Adipocyte (in vitro differentiated cells): ENCODE measurements around the gene DOCK11.
"Not testable (repeated sequence)": the region's sequence is repeated elsewhere in the genome, so short reads cannot be mapped to it uniquely, and the experiment has no call there.

Experiments used
- DNase-seq: peaks from one replicate; pipeline ENCODE4 v3.0.0-alpha.2; 2015; ENCODE audit warnings: low read depth
- H3K27me3 ChIP-seq: replicated peaks from 2 replicates; pipeline ENCODE4 v1.7.0; 2013; ENCODE audit warnings: mild to moderate bottlenecking, low read length, moderate library complexity; ENCODE audit not compliant: control insufficient read depth, insufficient read depth
- H3K36me3 ChIP-seq: 2 replicates; pipeline ENCODE4 v1.7.0; 2013; ENCODE audit warnings: low read length, mild to moderate bottlenecking, moderate library complexity; ENCODE audit not compliant: control insufficient read depth, insufficient read depth, severe bottlenecking
- H3K4me1 ChIP-seq: 2 replicates; pipeline ENCODE4 v1.7.0; 2013; ENCODE audit warnings: mild to moderate bottlenecking, low read length, moderate library complexity; ENCODE audit not compliant: control insufficient read depth, insufficient read depth
- H3K4me3 ChIP-seq: 2 replicates; pipeline ENCODE4 v1.7.0; 2013; ENCODE audit warnings: mild to moderate bottlenecking, low read length, moderate library complexity
- H3K9ac ChIP-seq: 2 replicates; pipeline ENCODE4 v1.7.0; 2013; ENCODE audit warnings: mild to moderate bottlenecking, low read length, moderate library complexity
- H3K9me3 ChIP-seq: 2 replicates; pipeline ENCODE4 v1.7.0; 2013; ENCODE audit warnings: mild to moderate bottlenecking, low read length, moderate library complexity; ENCODE audit not compliant: control insufficient read depth

DOCK11 gene

GRCh38 chrX:118726887-118727685 lies 231.5 kb downstream of the DOCK11 start, which contains the start of gene IL13RA1:
Gene IL13RA1 (plus strand): TSS chrX:118727606. CDS start chrX:118727639, 33 bp downstream.
- Histone ChIP-seq H3K27me3 (peaks cover 2% of the 10 kb centered on the region), H3K4me1 (peaks cover 46% of the 10 kb centered on the region), H3K4me3 (peak within 1 kb of the TSS; percentile 82), H3K9ac (peak within 1 kb of the TSS; percentile 84), H3K9me3 (no peaks in the 10 kb centered on the region), H3K36me3 (no peaks in the 10 kb centered on the region)
- DNase-seq: peak; percentile 90

DNA sequence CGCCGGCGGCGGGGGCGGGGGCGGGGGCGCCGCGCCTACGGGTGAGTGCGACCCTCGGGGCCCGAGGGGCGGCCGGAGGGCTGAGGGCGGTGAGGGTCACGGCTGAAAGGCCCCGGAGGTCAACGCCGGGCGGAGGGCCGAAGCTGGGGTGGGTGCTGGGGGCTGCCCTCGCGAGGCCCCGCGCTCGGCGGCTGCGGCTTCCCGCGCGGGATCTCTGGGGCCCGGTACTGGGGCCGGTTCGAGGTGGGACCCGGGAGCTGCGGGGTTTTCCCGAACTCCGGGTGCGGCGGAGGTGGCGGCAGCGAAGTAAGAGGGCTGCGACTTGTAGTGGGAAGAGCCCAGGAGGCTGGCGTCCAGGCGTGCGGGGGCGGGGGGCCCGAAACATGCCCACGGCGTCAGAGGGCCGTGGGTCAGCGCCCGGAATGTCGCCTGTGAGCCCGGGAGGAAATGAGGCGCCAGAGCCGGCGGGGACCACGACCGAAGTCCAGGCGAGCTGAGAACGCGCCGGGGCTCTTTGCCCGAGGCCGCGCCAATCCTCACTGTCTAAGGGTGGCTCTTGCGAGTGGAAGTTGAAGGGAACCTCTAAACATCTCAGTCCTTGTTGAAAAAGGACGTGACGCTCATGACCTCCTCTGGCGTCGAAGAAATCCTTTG lies 232.2 kb downstream of the DOCK11 start:
- Histone ChIP-seq H3K9me3 (no peaks in the 10 kb centered on the region), H3K36me3 (no peaks in the 10 kb centered on the region), H3K4me1 (peaks cover 46% of the 10 kb centered on the region), H3K27me3 (peaks cover 2% of the 10 kb centered on the region), H3K4me3 (peak overlapping the region; percentile 82), H3K9ac (peak overlapping the region; percentile 84)
- DNase-seq: peak; percentile 58

DNA sequence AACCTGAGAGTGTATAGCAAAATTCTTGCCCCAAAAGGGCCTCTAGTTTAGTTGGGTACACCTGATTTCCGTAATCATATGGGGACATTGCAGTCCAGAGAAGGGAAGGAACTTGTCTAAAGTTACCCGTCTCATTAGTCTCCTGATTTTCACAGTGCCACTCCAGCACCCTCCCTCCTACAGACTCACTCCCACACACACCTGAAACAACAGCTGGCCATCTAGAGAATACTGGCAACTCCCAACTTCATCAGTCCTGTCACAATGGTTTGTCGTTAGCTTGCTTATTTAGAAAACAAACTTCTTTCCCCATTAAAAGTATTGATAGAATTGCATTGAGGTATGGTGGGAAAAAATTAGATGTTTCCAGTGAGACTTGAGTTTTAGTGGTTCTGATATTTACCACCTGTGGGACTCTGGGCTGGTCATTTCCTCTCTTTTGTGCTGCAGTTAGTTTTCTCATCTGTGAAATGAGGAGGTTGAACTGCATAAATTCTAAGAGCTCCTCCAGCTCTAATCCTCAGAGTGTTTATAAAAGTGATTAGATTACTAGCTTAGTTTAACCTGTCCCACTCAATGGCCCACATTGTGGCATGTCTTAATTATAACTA lies 233.5 kb downstream of the DOCK11 start:
- Histone ChIP-seq H3K4me3 (peak overlapping the region; percentile 82), H3K4me1 (peaks cover 46% of the 10 kb centered on the region), H3K27me3 (no peaks in the 10 kb centered on the region), H3K9ac (no peak overlapping the region), H3K36me3 (no peaks in the 10 kb centered on the region), H3K9me3 (no peaks in the 10 kb centered on the region)
- DNase-seq: no peak

DNA sequence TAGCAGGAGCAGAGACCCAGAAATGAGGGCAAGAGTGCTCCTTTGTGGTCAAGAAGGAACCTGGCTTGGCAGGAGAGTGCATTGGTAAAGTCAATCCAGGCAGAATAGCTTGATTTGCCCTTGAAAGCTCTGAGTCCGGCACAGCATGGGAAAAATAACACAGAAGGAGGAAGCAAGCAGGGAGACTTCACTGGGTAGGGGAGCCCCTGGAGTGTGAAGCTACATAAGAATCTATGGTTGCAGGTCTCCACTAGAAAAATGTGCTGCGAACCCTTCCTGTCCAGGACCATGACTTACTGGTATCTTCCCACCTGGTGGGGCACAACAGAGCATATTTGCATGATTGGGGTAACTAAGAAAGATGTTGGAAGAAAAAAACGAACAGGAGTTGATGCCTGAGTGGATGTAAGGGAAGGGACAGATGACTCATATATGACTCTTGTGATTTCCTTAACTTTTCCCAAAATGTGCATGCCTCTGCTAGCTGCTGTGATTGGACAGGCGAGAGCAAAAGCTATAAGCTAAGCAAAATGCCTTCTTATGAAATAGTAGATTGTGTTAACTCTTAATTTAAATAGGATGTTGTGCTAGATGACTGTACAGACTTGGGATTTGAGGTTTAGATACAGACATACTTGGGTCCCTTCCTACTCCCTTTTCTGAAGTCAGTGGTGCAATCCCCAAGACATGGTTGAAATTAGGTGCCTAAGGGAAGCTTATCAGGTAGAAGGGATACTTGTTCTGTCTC lies 235.1 kb downstream of the DOCK11 start:
- Histone ChIP-seq H3K4me1 (peaks cover 37% of the 10 kb centered on the region), H3K9me3 (no peaks in the 10 kb centered on the region), H3K27me3 (no peaks in the 10 kb centered on the region), H3K4me3 (peak overlapping the region; percentile 82), H3K9ac (no peak overlapping the region), H3K36me3 (no peaks in the 10 kb centered on the region)
- DNase-seq: peak; percentile 70

- not testable (repeated sequence) for H3K27me3 ChIP-seq
Observed at GRCh38 chrX:118732551-118732950, 236.9 kb downstream of the DOCK11 start.

DNA sequence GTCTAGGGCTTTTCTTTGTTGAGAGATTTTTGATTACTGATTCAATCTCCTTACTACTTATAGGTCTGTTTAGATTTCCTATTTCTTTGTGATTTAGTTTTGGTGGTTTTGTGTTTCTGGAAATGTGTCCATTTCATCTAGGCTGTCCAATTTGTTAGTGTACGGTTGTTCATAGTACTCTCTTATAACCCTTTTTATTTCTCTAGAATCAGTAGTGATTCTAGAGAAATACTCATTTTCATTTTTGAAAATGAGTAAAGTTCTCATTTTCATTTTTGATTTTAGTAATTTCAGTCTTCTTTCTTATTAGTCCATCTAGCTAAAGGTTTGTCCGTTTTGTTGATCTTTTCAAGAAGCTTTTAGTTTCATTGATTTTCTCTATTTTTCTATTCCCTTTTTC lies 239.3 kb downstream of the DOCK11 start:
- Histone ChIP-seq H3K9me3 (peaks cover 4% of the 10 kb centered on the region), H3K4me1 (peaks cover 21% of the 10 kb centered on the region), H3K36me3 (no peaks in the 10 kb centered on the region), H3K9ac (no peak overlapping the region), H3K27me3 (no peaks in the 10 kb centered on the region), H3K4me3 (no peak overlapping the region)
- DNase-seq: no peak

More at GRCh38 chrX:118732551-118732950, 236.9 kb downstream of the DOCK11 start:
- not testable (repeated sequence) for H3K4me3 ChIP-seq, H3K9me3 ChIP-seq, H3K36me3 ChIP-seq, H3K9ac ChIP-seq, DNase-seq
- peaks cover 27% of the 10 kb centered on the region for H3K4me1 ChIP-seq
